ENCODE results near the gene LAPTM5. TPM values are rescaled to one million over a fixed set of nuclear protein-coding genes. Genes with fewer than 3 reads are reported as not detected.

The LAPTM5 gene
- total RNA-seq, 2 experiments from 2014 or later = 174 to 214 TPM

GRCh38 chr1:30699762-30700161 lies 57.8 kb downstream of the LAPTM5 start:
- intact Hi-C loops (cut with DNase I, micrococcal nuclease) = no loop called here
- Mint-ChIP-seq H3K9me3 (ENCODE audit: low read depth) (no peaks in the 10 kb centered on the region), H3K4me3 (no peak overlapping the region), H3K4me1 (no peaks in the 10 kb centered on the region), H3K36me3 (ENCODE audit: low read depth) (no peaks in the 10 kb centered on the region), H3K27me3 (peaks cover 3% of the 10 kb centered on the region), H3K27ac (no peak overlapping the region)
- ATAC-seq (no peak), DNase-seq (no peak)
- ChIA-PET CTCF (interaction anchor here (0.7 kb wide), 1 partner anchor 8 kb away, joined by 3 read pairs; no protein-coding TSS in a partner anchor), POLR2A (no interaction called here)

GRCh38 chr1:30698401-30698981 lies 59.1 kb downstream of the LAPTM5 start:
- H3K27ac Mint-ChIP-seq = no peak overlapping the region
- POLR2A ChIA-PET = no interaction called here
- H3K27me3 Mint-ChIP-seq = peaks cover 3% of the 10 kb centered on the region
- CTCF ChIA-PET = no interaction called here
- no peak for ATAC-seq
- DNase-seq = no peak
- H3K36me3 Mint-ChIP-seq (ENCODE audit: low read depth) = no peaks in the 10 kb centered on the region
- H3K4me3 Mint-ChIP-seq = no peak overlapping the region
- H3K9me3 Mint-ChIP-seq (ENCODE audit: low read depth) = no peaks in the 10 kb centered on the region
- no peaks in the 10 kb centered on the region for H3K4me1 Mint-ChIP-seq
- intact Hi-C loops (cut with DNase I, micrococcal nuclease) = no loop called here

DNA sequence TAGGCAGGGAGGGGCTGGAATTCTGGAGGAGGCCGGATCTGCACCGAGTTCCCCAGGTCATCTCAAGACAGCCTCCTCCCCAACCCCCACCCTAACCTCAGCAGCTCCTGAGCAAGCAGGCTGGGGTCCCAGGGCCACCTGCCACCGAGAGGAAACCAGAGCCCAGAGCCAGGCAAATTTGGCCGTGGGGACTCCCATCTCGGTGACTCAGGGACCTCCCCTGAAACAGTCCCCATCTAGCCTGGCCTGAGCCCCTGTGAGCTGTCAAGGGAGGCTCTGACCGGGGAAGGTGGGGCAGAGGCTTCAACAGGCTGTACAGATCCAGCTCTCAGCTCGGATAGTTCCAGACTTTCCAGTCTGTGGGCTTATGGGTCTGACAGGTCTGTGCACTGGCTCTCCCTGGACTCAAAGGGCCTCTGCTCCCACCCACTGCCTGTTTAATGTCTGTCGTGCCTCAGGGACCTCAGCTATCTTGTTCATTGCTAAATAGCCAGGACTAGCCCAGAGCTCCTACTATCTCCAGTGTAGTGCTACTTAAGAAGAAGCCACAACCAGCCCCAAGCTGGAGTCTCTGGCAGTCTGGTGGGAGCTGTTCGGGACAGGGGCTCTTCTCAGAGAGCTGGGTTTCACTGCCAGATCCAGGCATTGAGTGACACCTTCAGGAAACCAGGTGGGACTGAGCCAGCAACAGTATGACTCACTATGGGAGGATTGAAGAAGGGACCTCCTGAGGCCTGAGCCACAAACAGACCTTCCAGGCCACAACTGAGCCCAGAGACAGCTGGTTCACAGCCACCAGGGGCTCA lies 59.8 kb downstream of the LAPTM5 start:
- intact Hi-C loops (cut with DNase I, micrococcal nuclease) = no loop called here
- H3K4me1 Mint-ChIP-seq = no peaks in the 10 kb centered on the region
- no peak overlapping the region for H3K4me3 Mint-ChIP-seq
- H3K36me3 Mint-ChIP-seq (ENCODE audit: low read depth) = no peaks in the 10 kb centered on the region
- DNase-seq = no peak
- H3K27me3 Mint-ChIP-seq = peaks cover 3% of the 10 kb centered on the region
- no peaks in the 10 kb centered on the region for H3K9me3 Mint-ChIP-seq (ENCODE audit: low read depth)
- ChIA-PET POLR2A (interaction anchor here (0.6 kb wide), 1 partner anchor 66 kb away, joined by 3 read pairs; no protein-coding TSS in a partner anchor), CTCF (no interaction called here)
- no peak overlapping the region for H3K27ac Mint-ChIP-seq
- no peak for ATAC-seq

DNA sequence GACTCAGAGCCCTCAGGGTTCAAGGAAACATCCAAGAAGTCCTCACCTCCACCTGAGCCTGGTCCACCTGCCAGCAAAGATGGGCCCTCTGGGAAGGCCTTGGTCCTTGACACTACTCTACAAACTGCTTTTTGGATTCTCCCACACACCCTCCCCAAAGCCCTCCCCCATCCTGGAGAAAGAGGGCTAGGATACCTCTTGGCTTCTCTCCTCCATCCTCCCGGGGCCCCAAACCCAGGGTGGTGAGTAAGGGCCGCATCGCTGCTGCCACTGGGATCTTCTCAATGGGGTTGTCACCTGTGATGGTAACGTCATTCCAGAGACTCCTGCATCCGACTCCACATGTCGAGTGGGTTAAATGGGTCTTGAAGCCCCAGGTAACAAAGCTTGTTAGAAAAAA lies 60.7 kb downstream of the LAPTM5 start:
- DNase-seq (no peak), ATAC-seq (no peak)
- intact Hi-C loops (cut with DNase I, micrococcal nuclease) = no loop called here
- Mint-ChIP-seq H3K36me3 (ENCODE audit: low read depth) (no peaks in the 10 kb centered on the region), H3K9me3 (ENCODE audit: low read depth) (no peaks in the 10 kb centered on the region), H3K27ac (no peak overlapping the region), H3K4me1 (no peaks in the 10 kb centered on the region), H3K27me3 (peaks cover 3% of the 10 kb centered on the region), H3K4me3 (no peak overlapping the region)
- CTCF ChIA-PET = no interaction called here
- POLR2A ChIA-PET = no interaction called here

DNA sequence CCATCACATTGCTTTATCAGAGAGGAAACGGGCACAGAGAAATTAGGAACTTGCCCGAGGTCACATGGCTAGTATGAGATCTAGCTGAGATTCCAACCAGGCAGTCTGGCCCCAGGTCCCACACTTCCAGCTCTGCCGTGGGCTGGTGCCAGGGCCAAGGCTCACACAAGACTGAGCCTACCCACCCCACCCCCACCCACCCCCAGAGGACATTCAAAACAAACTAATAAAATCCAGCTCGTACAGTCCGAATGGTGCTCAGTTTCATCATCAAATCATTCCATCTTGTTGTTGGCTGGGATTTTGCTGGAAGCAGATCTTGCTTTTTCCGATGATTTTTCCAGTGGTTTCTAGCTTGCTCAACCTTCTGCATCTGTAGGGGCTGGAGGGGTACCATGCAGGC lies 62.1 kb downstream of the LAPTM5 start:
- ATAC-seq (no peak), DNase-seq (no peak)
- Mint-ChIP-seq H3K4me3 (no peak overlapping the region), H3K27me3 (peaks cover 3% of the 10 kb centered on the region), H3K36me3 (ENCODE audit: low read depth) (no peaks in the 10 kb centered on the region), H3K27ac (no peak overlapping the region), H3K4me1 (no peaks in the 10 kb centered on the region), H3K9me3 (ENCODE audit: low read depth) (no peaks in the 10 kb centered on the region)
- CTCF ChIA-PET = interaction anchor here (0.6 kb wide), 1 partner anchor 167 kb away, joined by 3 read pairs; no protein-coding TSS in a partner anchor
- intact Hi-C loops (cut with DNase I, micrococcal nuclease) = no loop called here
- POLR2A ChIA-PET = no interaction called here

DNA sequence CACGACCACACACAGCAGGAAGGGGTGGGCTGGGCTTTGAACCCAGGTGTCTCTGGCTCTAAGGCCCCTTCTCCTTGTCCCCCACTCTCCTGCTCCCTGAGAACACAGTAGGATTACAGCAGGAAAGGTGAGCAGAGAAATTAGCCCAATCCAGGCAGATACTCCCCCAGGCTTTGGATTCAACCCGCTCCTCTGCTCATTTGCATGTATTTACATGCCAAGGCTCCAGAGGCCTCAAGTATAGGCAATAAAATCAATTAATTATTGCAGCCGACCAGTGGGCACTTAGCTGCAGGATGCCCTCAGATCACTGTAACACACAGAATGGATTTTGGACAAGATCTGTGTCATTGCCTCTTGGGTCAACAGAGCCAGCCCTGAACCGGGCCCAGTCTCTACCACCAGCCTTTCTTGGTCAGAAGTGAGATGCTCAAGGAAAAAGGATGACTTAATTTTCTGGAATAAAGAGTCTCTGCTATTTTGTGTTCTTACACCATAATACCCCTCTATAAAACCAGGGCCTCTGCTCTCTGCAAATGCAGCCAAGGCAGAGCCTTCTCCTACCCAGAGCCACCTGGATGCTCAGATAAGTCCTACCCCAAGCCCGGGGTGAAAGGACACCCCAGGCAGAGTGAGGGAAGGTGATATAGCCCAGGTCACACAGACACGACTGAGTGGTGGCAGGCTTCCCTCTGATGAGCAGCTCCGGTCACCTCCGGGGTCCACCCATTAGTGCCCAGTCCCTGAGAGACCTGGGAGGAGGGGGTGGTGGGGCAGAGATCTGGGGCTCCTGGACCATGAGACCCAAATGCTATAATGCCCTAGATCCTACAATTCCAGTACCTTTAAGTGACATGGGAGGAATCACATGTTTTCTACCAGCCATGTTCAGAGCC lies 63.0 kb downstream of the LAPTM5 start:
- Mint-ChIP-seq H3K9me3 (ENCODE audit: low read depth) (no peaks in the 10 kb centered on the region), H3K27ac (no peak overlapping the region), H3K27me3 (peaks cover 3% of the 10 kb centered on the region), H3K4me1 (no peaks in the 10 kb centered on the region), H3K4me3 (no peak overlapping the region), H3K36me3 (ENCODE audit: low read depth) (no peaks in the 10 kb centered on the region)
- POLR2A ChIA-PET = no interaction called here
- intact Hi-C loops (cut with DNase I, micrococcal nuclease) = no loop called here
- CTCF ChIA-PET = interaction anchor here (0.6 kb wide), 1 partner anchor 166 kb away, joined by 3 read pairs; no protein-coding TSS in a partner anchor
- DNase-seq = no peak
- ATAC-seq = no peak

DNA sequence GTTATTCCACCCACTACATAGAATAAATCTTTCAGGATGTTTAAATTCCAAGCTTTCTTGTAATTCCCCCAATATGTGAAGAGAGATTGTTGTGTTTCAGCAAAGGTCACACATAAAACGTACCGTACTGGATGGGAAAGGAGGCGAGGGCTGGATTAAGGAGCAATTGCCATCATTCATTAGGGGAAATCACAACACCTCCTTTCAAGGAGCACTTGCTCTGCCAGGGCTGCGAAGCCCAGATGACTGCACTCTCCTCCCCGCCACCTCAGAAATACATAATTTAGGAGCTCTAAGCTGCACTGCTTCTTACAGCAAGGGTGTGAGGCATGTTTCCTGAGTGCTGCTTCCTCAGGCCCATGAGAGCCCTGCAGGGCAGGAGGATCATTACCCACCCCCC lies 63.8 kb downstream of the LAPTM5 start:
- POLR2A ChIA-PET = no interaction called here
- no peak overlapping the region for H3K27ac Mint-ChIP-seq
- intact Hi-C loops (cut with DNase I, micrococcal nuclease) = no loop called here
- H3K4me3 Mint-ChIP-seq = no peak overlapping the region
- CTCF ChIA-PET = no interaction called here
- no peaks in the 10 kb centered on the region for H3K36me3 Mint-ChIP-seq (ENCODE audit: low read depth)
- H3K4me1 Mint-ChIP-seq = no peaks in the 10 kb centered on the region
- H3K27me3 Mint-ChIP-seq = peaks cover 3% of the 10 kb centered on the region
- H3K9me3 Mint-ChIP-seq (ENCODE audit: low read depth) = no peaks in the 10 kb centered on the region
- no peak for DNase-seq
- ATAC-seq = no peak

- no peak for DNase-seq
- ChIA-PET POLR2A (no interaction called here), CTCF (no interaction called here)
- Mint-ChIP-seq H3K36me3 (ENCODE audit: low read depth) (no peaks in the 10 kb centered on the region), H3K9me3 (ENCODE audit: low read depth) (no peaks in the 10 kb centered on the region), H3K27ac (no peak overlapping the region), H3K27me3 (peaks cover 3% of the 10 kb centered on the region), H3K4me3 (no peak overlapping the region), H3K4me1 (no peaks in the 10 kb centered on the region)
- ATAC-seq = no peak
- intact Hi-C loops (cut with DNase I, micrococcal nuclease) = no loop called here
These were observed 64.2 kb downstream of the LAPTM5 start for GRCh38 chr1:30693366-30693765.

- POLR2A ChIA-PET = no interaction called here
- H3K27me3 Mint-ChIP-seq = peaks cover 3% of the 10 kb centered on the region
- DNase-seq = no peak
- H3K4me1 Mint-ChIP-seq = no peaks in the 10 kb centered on the region
- H3K9me3 Mint-ChIP-seq (ENCODE audit: low read depth) = no peaks in the 10 kb centered on the region
- ATAC-seq = no peak
- no peak overlapping the region for H3K27ac Mint-ChIP-seq
- H3K4me3 Mint-ChIP-seq = no peak overlapping the region
- intact Hi-C loops (cut with DNase I, micrococcal nuclease) = no loop called here
- CTCF ChIA-PET = interaction anchor here (1.1 kb wide), 1 partner anchor 14 kb away, joined by 3 read pairs; no protein-coding TSS in a partner anchor
- no peaks in the 10 kb centered on the region for H3K36me3 Mint-ChIP-seq (ENCODE audit: low read depth)
These were observed 64.6 kb downstream of the LAPTM5 start for GRCh38 chr1:30692948-30693301.

DNA sequence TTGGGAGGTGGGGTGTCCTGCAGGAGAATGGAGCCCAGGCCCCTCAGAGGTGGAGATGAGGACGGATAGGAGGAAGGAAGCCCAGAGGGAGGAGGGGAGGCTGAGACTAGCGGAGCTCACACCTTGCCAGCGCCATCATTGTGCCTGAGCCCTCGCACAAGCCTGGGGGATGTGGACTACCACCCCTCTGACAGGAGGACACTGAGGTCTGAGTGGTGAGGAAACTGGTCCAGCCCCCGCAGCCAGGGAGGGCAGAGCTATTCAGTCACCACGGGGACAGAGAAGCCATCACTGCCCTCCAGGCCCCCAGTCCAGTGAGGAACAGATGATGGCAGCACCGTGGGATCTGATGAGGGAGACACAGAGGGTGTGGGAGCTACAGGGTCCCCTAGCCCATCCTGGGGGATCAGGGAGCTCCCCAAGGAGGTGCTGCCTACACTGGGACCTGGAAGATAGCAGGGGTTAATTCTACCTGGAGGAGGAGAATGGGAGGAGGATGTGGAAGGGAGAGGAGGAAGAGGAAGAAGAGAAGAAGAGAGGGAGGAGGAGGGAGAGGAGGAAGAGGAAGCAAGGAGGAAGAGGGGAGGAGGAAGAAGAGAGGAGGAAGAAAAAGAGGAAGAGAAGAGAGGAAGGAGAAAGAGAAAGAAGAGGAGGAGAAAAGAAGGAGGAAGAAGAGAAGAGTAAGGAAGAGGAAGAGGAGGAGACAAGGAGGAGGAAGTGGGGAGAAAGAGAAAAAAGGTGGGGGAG lies 65.2 kb downstream of the LAPTM5 start:
- CTCF ChIA-PET = interaction anchor here (1.1 kb wide), 1 partner anchor 15 kb away, joined by 3 read pairs; no protein-coding TSS in a partner anchor

DNA sequence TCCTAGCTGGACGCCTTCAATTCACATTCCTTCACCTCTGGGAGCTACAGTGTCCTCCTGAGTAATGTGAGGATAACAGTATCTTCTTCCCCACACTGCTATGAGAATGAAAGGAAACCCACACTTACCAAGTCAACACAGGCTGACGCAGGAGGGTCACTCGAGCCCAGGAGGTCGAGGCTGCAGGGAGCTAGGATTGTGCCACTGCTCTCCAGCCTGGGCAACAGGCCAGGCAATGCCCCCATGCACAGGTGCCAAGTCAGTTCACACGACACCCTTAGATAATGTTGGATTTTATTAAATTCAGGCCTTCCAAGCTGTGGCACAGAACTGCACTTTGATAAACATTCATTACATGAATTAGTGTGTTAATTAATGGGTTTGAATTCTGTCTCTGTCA lies 66.1 kb downstream of the LAPTM5 start:
- H3K27me3 Mint-ChIP-seq = peaks cover 8% of the 10 kb centered on the region
- POLR2A ChIA-PET = no interaction called here
- no peaks in the 10 kb centered on the region for H3K4me1 Mint-ChIP-seq

More for the DNA sequence above, 65.2 kb downstream of the LAPTM5 start:
- Mint-ChIP-seq H3K27ac (no peak overlapping the region), H3K4me1 (no peaks in the 10 kb centered on the region), H3K9me3 (ENCODE audit: low read depth) (no peaks in the 10 kb centered on the region), H3K27me3 (peaks cover 5% of the 10 kb centered on the region), H3K4me3 (no peak overlapping the region), H3K36me3 (ENCODE audit: low read depth) (no peaks in the 10 kb centered on the region)
- DNase-seq (no peak), ATAC-seq (no peak)
- intact Hi-C loops (cut with DNase I, micrococcal nuclease) = no loop called here
- POLR2A ChIA-PET = no interaction called here

More for the DNA sequence above, 66.1 kb downstream of the LAPTM5 start:
- intact Hi-C loops (cut with DNase I, micrococcal nuclease) = no loop called here
- DNase-seq = no peak
- Mint-ChIP-seq H3K4me3 (no peak overlapping the region), H3K9me3 (ENCODE audit: low read depth) (no peaks in the 10 kb centered on the region), H3K27ac (no peak overlapping the region), H3K36me3 (ENCODE audit: low read depth) (no peaks in the 10 kb centered on the region)
- ATAC-seq = no peak
- CTCF ChIA-PET = interaction anchor here (1.1 kb wide), 1 partner anchor 16 kb away, joined by 3 read pairs; no protein-coding TSS in a partner anchor

All from activated CD4-positive, alpha-beta T cell treated with anti-CD3 and anti-CD28 coated beads for 36 hours (primary cell).